ENCODE data around the gene CACNG7. TPM values are rescaled to one million over a fixed set of nuclear protein-coding genes. Genes with fewer than 3 reads are reported as not detected.

The CACNG7 gene
- total RNA-seq, 2 donors from 2014 or later: not detected

GRCh38 chr19:53978975-53979801 lies 70.1 kb downstream of the CACNG7 start:
- Mint-ChIP-seq H3K4me3 (peak overlapping the region; percentile 85 to 86), H3K27ac (no peak overlapping the region), H3K4me1 (ENCODE audit: low read depth) (peaks cover 37% of the 10 kb centered on the region), H3K9me3 (peaks cover 0 to 2% of the 10 kb centered on the region in 2 donors), H3K36me3 (ENCODE audit: insufficient read depth in 2 of 2) (peaks cover 11 to 13% of the 10 kb centered on the region in 2 donors), H3K27me3 (ENCODE audit: low read depth) (peaks cover 52% of the 10 kb centered on the region)
- no peak for ATAC-seq (replicated peaks in 1 of 2)
- no peak for DNase-seq

- Mint-ChIP-seq H3K36me3 (ENCODE audit: insufficient read depth in 2 of 2) (peaks cover 11 to 13% of the 10 kb centered on the region in 2 donors), H3K4me1 (ENCODE audit: low read depth) (peaks cover 37% of the 10 kb centered on the region), H3K27me3 (ENCODE audit: low read depth) (peaks cover 52% of the 10 kb centered on the region), H3K4me3 (peak overlapping the region; percentile 85 to 86), H3K27ac (no peak overlapping the region), H3K9me3 (peaks cover 0 to 2% of the 10 kb centered on the region in 2 donors)
- no peak for DNase-seq
- no peak for ATAC-seq (replicated peaks in 1 of 2)
Observed at GRCh38 chr19:53980539-53981375, 71.7 kb downstream of the CACNG7 start.

DNA sequence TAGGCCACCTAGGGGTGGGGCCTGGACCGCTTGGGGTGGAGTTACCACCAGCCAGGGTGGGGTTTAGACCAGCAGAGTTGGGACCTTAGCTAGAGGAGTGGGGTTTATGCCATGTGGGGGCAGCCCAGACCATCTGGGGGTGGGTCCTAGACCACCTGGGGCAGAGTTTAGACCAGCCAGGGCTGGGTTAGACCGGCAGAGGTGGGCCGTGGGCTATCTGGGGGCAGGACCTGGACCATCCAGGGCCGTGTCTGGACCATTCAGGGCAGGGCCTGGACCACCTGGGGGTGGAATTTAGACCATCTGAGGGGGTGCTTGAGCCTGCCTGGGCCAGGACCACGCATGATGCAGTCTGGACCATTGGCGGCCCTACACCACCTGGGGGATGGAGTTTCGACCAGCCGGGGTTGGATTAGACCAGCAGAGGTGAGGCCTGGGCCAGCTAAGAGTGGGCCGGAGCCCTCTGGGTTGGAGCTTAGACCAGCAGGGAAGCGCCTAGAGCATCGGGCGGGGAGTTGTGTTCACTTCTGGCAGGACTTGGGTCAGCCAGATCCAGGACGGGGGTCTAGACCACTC lies 72.4 kb downstream of the CACNG7 start:
- ATAC-seq (replicated peaks in 1 of 2): no peak
- peaks cover 11 to 13% of the 10 kb centered on the region in 2 donors for H3K36me3 Mint-ChIP-seq (ENCODE audit: insufficient read depth in 2 of 2)
- no peak overlapping the region for H3K27ac Mint-ChIP-seq
- DNase-seq: no peak
- H3K9me3 Mint-ChIP-seq: peaks cover 0 to 2% of the 10 kb centered on the region in 2 donors
- peak overlapping the region; percentile 34 to 61 for H3K4me3 Mint-ChIP-seq
- peaks cover 52% of the 10 kb centered on the region for H3K27me3 Mint-ChIP-seq (ENCODE audit: low read depth)
- peaks cover 37% of the 10 kb centered on the region for H3K4me1 Mint-ChIP-seq (ENCODE audit: low read depth)

GRCh38 chr19:53982001-53982451 lies 72.9 kb downstream of the CACNG7 start:
- H3K4me3 Mint-ChIP-seq: peak overlapping the region in 1 of 2 donors; percentile 61
- peaks cover 11 to 13% of the 10 kb centered on the region in 2 donors for H3K36me3 Mint-ChIP-seq (ENCODE audit: insufficient read depth in 2 of 2)
- H3K4me1 Mint-ChIP-seq (ENCODE audit: low read depth): peaks cover 37% of the 10 kb centered on the region

GRCh38 chr19:53982611-53983010 lies 73.5 kb downstream of the CACNG7 start:
- peaks cover 9 to 13% of the 10 kb centered on the region in 2 donors for H3K36me3 Mint-ChIP-seq (ENCODE audit: insufficient read depth in 2 of 2)
- peaks cover 42% of the 10 kb centered on the region for H3K27me3 Mint-ChIP-seq (ENCODE audit: low read depth)
- DNase-seq: peak in 1 of 2 donors; percentile 7
- H3K27ac Mint-ChIP-seq: no peak overlapping the region
- H3K4me3 Mint-ChIP-seq: no peak overlapping the region
- ATAC-seq (replicated peaks in 1 of 2): no peak
- peaks cover 0 to 2% of the 10 kb centered on the region in 2 donors for H3K9me3 Mint-ChIP-seq
- H3K4me1 Mint-ChIP-seq (ENCODE audit: low read depth): peaks cover 34% of the 10 kb centered on the region

More at GRCh38 chr19:53982001-53982451, 72.9 kb downstream of the CACNG7 start:
- peaks cover 0 to 2% of the 10 kb centered on the region in 2 donors for H3K9me3 Mint-ChIP-seq
- no peak overlapping the region for H3K27ac Mint-ChIP-seq
- DNase-seq (no peak), ATAC-seq (replicated peaks in 1 of 2) (no peak)
- H3K27me3 Mint-ChIP-seq (ENCODE audit: low read depth): peaks cover 48% of the 10 kb centered on the region

GRCh38 chr19:53983457-53984289 lies 74.6 kb downstream of the CACNG7 start:
- Mint-ChIP-seq H3K4me3 (no peak overlapping the region), H3K27ac (no peak overlapping the region), H3K4me1 (ENCODE audit: low read depth) (peaks cover 29% of the 10 kb centered on the region), H3K36me3 (ENCODE audit: insufficient read depth in 2 of 2) (peaks cover 9 to 13% of the 10 kb centered on the region in 2 donors), H3K9me3 (peaks cover 0 to 2% of the 10 kb centered on the region in 2 donors), H3K27me3 (ENCODE audit: low read depth) (peaks cover 31% of the 10 kb centered on the region)
- no peak for ATAC-seq (replicated peaks in 1 of 2)
- DNase-seq: no peak

- Mint-ChIP-seq H3K36me3 (ENCODE audit: insufficient read depth in 2 of 2) (peaks cover 2% of the 10 kb centered on the region in 2 donors), H3K27me3 (ENCODE audit: low read depth) (peaks cover 9% of the 10 kb centered on the region), H3K4me3 (no peak overlapping the region), H3K4me1 (ENCODE audit: low read depth) (peaks cover 9% of the 10 kb centered on the region), H3K9me3 (no peaks in the 10 kb centered on the region), H3K27ac (no peak overlapping the region)
- DNase-seq (no peak), ATAC-seq (replicated peaks in 1 of 2) (no peak)
Observed at GRCh38 chr19:53985863-53986262, 76.8 kb downstream of the CACNG7 start.

DNA sequence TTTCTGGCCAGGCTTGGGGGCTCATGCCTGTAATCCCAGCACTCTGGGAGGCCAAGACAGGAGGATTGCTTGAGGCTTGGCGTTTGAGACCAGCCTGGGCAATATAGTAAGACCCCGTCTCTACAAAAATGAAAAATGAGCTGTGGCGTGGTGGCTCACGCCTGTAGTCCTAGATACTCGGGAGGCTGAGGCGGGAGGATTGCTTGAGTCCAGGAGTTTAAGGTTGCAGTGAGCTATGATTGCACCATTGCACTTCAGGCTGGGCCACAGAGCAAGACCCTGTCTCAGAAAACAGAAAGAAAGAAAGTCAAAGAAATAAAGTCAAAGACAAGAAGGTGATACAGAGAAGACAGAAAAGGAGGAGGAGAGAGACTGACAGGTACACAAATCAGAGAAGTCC lies 79.9 kb downstream of the CACNG7 start:
- peaks cover 16% of the 10 kb centered on the region for H3K27me3 Mint-ChIP-seq (ENCODE audit: low read depth)
- H3K4me1 Mint-ChIP-seq (ENCODE audit: low read depth): peaks cover 6% of the 10 kb centered on the region
- H3K27ac Mint-ChIP-seq: no peak overlapping the region
- DNase-seq (no peak), ATAC-seq (replicated peaks in 1 of 2) (no peak)
- H3K9me3 Mint-ChIP-seq: no peaks in the 10 kb centered on the region
- H3K36me3 Mint-ChIP-seq (ENCODE audit: insufficient read depth in 2 of 2): no peaks in the 10 kb centered on the region
- H3K4me3 Mint-ChIP-seq: no peak overlapping the region

GRCh38 chr19:53989600-53990533 lies 80.8 kb downstream of the CACNG7 start:
- no peaks in the 10 kb centered on the region for H3K9me3 Mint-ChIP-seq
- no peak overlapping the region for H3K4me3 Mint-ChIP-seq
- no peak for ATAC-seq (replicated peaks in 1 of 2)
- H3K4me1 Mint-ChIP-seq (ENCODE audit: low read depth): peaks cover 9% of the 10 kb centered on the region
- H3K27ac Mint-ChIP-seq: no peak overlapping the region
- no peak for DNase-seq
- no peaks in the 10 kb centered on the region for H3K36me3 Mint-ChIP-seq (ENCODE audit: insufficient read depth in 2 of 2)
- peaks cover 25% of the 10 kb centered on the region for H3K27me3 Mint-ChIP-seq (ENCODE audit: low read depth)

DNA sequence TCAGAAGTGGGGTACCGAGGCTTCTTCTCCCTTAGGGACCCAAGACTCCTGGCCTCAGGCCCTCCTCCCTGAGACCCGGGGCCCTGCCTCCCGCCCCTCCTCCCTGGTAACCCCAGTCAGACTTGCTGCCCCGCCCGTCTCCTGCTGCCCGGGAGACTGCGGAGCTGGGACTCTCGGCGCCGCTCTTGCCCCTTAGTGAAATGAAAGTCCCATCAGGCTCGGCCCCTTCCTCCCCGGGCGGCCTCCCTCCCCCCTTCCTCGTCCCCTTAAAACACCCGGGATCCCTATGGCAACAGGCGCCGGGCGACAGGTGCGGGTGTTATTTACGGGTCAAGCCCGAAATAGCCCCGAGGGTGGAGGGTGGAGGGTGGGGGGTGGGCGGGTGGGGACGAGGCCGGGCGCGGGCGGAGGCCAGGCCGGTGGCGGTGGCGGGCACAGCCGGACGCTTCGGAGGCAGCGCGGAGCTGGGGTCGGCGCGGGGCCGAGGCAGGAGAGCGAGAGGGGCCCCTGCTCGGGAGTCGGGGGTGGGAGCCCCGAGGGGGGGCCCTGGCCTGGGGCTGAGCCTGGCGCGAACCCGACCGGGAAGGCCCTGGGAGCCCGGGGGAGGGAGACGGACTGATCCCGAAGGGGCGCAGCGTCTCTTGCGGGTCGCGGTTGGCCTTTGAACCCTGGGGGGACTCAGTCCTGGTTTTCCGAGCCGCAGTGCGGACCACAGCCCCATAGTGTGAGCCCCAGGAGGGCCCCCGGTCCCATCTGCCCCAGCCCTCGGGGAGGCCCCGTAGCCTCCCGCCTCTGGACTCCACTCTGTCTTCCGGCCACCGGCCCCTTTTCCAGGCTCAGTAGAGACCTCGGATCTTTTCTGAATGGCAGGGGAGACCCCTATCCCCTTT lies 82.4 kb downstream of the CACNG7 start, which contains the start of gene CACNG6:
TSS of gene CACNG6 (plus strand) at position 414 of the 890 bp plus-strand sequence. CDS start 1,241 bp downstream, outside the sequence.
- Mint-ChIP-seq H3K4me1 (ENCODE audit: low read depth) (peaks cover 13% of the 10 kb centered on the region), H3K9me3 (no peaks in the 10 kb centered on the region), H3K27ac (no peak within 1 kb of the TSS), H3K27me3 (ENCODE audit: low read depth) (peaks cover 40% of the 10 kb centered on the region), H3K4me3 (peak within 1 kb of the TSS; percentile 28 to 63), H3K36me3 (ENCODE audit: insufficient read depth in 2 of 2) (no peaks in the 10 kb centered on the region)
- ATAC-seq (replicated peaks in 1 of 2) (no peak), DNase-seq (no peak)

- Mint-ChIP-seq H3K27ac (no peak overlapping the region), H3K4me3 (peak overlapping the region; percentile 28 to 63), H3K4me1 (ENCODE audit: low read depth) (peaks cover 13% of the 10 kb centered on the region), H3K27me3 (ENCODE audit: low read depth) (peaks cover 41% of the 10 kb centered on the region), H3K36me3 (ENCODE audit: insufficient read depth in 2 of 2) (no peaks in the 10 kb centered on the region), H3K9me3 (no peaks in the 10 kb centered on the region)
- ATAC-seq (replicated peaks in 1 of 2): no peak
- DNase-seq: no peak
Observed at GRCh38 chr19:53992211-53992610, 83.1 kb downstream of the CACNG7 start.

Data from activated T-cell treated with anti-CD3 and anti-CD28 coated beads, Interleukin-2, amount 50 U/mL, for 72 hours (primary cell).